GM21619 (cell line): ENCODE results near the gene MSANTD1.

Experiments
- ATAC-seq: cut with Tn5 transposase; IDR thresholded peaks from one replicate; pipeline ENCODE4 v1.9.1; 2021; ENCODE audit not compliant: unreplicated experiment

MSANTD1 gene

GRCh38 chr4:3232001-3232400 is 17.0 kb upstream of the MSANTD1 start:
- no peak for ATAC-seq

GRCh38 chr4:3232871-3233271 is 16.1 kb upstream of the MSANTD1 start:
- no peak for ATAC-seq

- no peak for ATAC-seq
Observed at GRCh38 chr4:3233391-3234071, 15.4 kb upstream of the MSANTD1 start.

GRCh38 chr4:3234171-3235029 is 14.6 kb upstream of the MSANTD1 start:
- no peak for ATAC-seq

- no peak for ATAC-seq
Observed at GRCh38 chr4:3235030-3235345, 14.0 kb upstream of the MSANTD1 start.

- no peak for ATAC-seq
Observed at GRCh38 chr4:3235581-3235980, 13.4 kb upstream of the MSANTD1 start.

- no peak for ATAC-seq
Observed at GRCh38 chr4:3236326-3236878, 12.6 kb upstream of the MSANTD1 start.

GRCh38 chr4:3237266-3237665 is 11.7 kb upstream of the MSANTD1 start:
- ATAC-seq, result no peak

GRCh38 chr4:3237712-3238560 is 11.0 kb upstream of the MSANTD1 start:
- no peak for ATAC-seq

GRCh38 chr4:3238721-3239120 is 10.2 kb upstream of the MSANTD1 start:
- no peak for ATAC-seq

- no peak for ATAC-seq
Observed at GRCh38 chr4:3239303-3239702, 9.7 kb upstream of the MSANTD1 start.

- ATAC-seq, result no peak
Observed at GRCh38 chr4:3239998-3240920, 8.7 kb upstream of the MSANTD1 start.

- no peak for ATAC-seq
Observed at GRCh38 chr4:3240936-3241522, 7.9 kb upstream of the MSANTD1 start.

- ATAC-seq, result no peak
Observed at GRCh38 chr4:3241898-3242524, 6.9 kb upstream of the MSANTD1 start.

- no peak for ATAC-seq
Observed at GRCh38 chr4:3243136-3243780, 5.7 kb upstream of the MSANTD1 start.

- ATAC-seq, result no peak
Observed at GRCh38 chr4:3244002-3244401, 5.0 kb upstream of the MSANTD1 start.

GRCh38 chr4:3244747-3245146 is 4.2 kb upstream of the MSANTD1 start:
- ATAC-seq, result no peak

GRCh38 chr4:3245676-3246075 is 3.3 kb upstream of the MSANTD1 start:
- no peak for ATAC-seq
